Measurements from ENCODE around the gene C1orf185. TPM values are rescaled to one million over a fixed set of nuclear protein-coding genes. Genes with fewer than 3 reads are reported as not detected.
"Not testable (repeated sequence)": the region's sequence is repeated elsewhere in the genome, so short reads cannot be mapped to it uniquely, and the experiment has no call there.

The C1orf185 gene
- total RNA-seq, 1 donor from 2014 or later: not detected

DNA sequence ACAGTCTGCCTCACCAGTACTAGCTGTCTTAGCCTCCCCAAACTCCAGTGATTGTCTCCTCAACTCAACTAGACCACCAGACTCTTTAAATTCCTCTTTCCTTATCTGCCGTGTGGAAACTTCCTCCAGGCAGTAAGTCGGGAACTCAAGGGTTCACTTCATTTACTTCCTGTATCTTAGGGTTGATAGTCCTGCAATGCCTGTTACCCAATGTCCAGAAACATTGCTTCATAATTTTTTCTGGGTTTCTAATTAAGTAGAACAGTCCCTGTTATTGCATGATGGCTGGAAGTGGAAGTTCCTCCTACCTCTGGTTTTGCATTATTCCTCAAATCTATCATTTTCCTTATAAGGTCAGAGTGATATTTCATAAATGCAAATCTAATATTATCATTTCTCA lies 73.2 kb downstream of the C1orf185 start:
- TF ChIP-seq, protein P1, sequence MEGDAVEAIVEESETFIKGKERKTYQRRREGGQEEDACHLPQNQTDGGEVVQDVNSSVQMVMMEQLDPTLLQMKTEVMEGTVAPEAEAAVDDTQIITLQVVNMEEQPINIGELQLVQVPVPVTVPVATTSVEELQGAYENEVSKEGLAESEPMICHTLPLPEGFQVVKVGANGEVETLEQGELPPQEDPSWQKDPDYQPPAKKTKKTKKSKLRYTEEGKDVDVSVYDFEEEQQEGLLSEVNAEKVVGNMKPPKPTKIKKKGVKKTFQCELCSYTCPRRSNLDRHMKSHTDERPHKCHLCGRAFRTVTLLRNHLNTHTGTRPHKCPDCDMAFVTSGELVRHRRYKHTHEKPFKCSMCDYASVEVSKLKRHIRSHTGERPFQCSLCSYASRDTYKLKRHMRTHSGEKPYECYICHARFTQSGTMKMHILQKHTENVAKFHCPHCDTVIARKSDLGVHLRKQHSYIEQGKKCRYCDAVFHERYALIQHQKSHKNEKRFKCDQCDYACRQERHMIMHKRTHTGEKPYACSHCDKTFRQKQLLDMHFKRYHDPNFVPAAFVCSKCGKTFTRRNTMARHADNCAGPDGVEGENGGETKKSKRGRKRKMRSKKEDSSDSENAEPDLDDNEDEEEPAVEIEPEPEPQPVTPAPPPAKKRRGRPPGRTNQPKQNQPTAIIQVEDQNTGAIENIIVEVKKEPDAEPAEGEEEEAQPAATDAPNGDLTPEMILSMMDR (conservative IDR thresholded peaks at IDR 0.05; ENCODE audit: low read depth, low read length): no peak
- no peak overlapping the region for H3K4me3 ChIP-seq (ENCODE audit: low read depth, low read length)
- DNase-seq (ENCODE audit: low read depth): no peak

DNA sequence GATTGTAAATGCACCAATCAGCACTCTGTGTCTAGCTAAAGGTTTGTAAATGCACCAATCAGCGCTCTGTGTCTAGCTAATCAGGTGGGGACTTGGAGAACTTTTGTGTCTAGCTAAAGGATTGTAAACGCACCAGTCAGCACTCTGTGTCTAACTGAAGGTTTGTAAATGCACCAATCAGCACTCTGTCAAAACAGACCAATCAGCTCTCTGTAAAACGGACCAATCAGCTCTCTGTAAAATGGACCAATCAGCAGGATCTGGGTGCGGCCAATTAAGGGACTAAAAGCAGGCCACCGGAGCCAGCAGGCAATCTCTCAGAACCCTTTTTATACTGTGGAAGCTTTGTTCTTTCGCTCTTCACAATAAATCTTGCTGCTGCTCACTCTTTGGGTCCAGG lies 76.0 kb downstream of the C1orf185 start:
- not testable (repeated sequence) for DNase-seq (ENCODE audit: low read depth); H3K4me3 ChIP-seq (ENCODE audit: low read depth, low read length)

DNA sequence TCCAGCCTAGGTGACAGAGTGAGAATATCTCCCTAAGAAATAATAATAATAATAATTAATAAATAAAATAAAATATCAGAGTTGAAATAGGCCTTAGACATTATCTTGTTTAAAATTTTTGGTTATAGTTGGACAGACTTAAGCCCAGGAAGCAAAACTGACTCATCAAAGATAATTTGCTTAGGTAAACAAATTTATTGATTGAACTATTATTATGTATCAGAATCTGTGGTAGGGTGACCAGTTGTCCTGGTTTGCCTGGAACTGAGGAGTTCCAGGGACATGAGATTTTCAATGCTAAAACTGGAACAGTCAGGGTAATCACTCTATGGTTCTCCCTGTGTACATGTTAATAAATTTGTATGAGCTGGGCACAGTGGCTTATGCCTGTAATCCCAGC lies 86.2 kb downstream of the C1orf185 start:
- H3K4me3 ChIP-seq (ENCODE audit: low read depth, low read length): no peak overlapping the region
- no peak for DNase-seq (ENCODE audit: low read depth)
- TF ChIP-seq, protein P1 (conservative IDR thresholded peaks at IDR 0.05; ENCODE audit: low read depth, low read length): no peak

DNA sequence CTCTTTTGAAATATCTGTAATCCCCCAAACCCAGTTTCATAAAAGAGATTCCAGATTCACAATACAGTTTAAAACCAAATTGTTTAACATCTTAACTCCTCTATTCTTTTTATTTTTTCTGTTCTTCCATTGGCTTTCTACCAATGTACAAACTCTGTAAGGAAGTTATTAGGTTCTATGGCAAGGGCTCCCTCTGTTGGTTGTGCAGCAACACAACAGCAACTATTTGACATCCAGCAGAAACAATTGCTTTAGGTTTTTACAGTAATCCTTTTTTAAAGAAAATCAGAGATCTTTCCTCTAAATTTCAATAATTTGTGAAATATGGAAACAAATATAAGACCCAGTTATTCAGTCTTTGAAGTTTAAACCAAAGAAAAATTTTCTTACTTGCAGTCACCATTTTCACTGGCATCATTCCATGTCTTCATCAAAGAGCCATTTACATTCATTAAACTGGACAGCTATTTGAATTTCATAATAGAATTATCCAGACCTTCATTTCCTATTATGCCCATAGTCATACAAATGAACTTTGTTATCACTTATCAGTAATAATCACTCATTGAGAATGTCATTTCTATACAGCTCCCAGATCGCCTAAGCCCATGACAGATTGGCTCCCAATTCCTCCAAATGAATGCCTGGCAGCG lies 87.5 kb downstream of the C1orf185 start:
- TF ChIP-seq, protein P1 (conservative IDR thresholded peaks at IDR 0.05; ENCODE audit: low read depth, low read length): peak; percentile 94
- DNase-seq (ENCODE audit: low read depth): peak; percentile 27
- no peak overlapping the region for H3K4me3 ChIP-seq (ENCODE audit: low read depth, low read length)

DNA sequence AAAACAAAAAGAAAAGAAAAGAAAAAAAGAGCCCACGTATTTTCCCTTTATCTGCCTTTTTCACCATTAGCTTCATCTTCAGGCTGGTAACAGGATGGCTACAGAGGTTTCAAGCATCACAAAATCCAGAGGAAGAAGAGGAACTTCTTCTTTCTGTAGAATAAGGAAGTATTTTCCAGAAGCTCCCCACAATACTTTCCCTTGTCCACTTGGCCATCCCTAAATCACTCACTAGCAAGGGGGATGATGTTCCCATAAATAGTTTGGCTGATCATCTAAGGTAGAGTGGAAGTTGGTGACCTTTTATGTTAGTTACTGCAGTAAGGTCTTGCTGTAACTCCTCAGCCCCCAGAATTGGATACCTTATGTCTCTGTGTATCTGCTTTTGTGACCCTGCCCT lies 88.9 kb downstream of the C1orf185 start:
- DNase-seq (ENCODE audit: low read depth): no peak
- TF ChIP-seq, protein P1 (conservative IDR thresholded peaks at IDR 0.05; ENCODE audit: low read depth, low read length): no peak
- no peak overlapping the region for H3K4me3 ChIP-seq (ENCODE audit: low read depth, low read length)

DNA sequence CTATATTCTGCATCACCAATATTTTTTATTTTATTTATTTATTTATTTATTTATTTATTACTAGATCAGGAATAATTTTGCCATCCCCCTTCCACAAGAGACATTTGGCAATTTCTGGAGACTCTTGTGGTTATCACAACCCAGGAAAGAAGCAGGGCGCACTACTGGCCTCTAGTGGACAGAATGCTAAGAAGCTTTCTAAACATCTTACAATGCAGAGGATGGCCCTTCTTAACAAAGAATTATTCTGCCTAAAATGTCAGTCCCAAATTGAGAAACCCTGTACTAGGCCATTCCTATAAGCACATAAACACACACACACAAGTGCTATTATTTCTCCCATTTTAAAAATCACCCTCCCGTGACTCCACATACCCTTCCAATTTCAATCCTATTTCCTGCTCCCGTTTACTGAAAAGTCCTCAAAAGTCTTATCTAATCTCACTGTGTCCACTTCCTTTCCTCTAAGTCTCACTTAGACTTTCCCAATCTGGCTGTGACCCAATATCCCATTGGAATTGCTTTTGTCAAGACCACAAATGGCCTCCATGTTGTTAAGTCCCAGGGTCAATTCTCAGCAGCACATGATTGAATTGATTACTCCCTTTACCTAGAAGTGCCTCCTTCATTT lies 90.3 kb downstream of the C1orf185 start:
- H3K4me3 ChIP-seq (ENCODE audit: low read depth, low read length): no peak overlapping the region
- TF ChIP-seq, protein P1 (conservative IDR thresholded peaks at IDR 0.05; ENCODE audit: low read depth, low read length): peak; percentile 94
- peak; percentile 10 for DNase-seq (ENCODE audit: low read depth)

DNA sequence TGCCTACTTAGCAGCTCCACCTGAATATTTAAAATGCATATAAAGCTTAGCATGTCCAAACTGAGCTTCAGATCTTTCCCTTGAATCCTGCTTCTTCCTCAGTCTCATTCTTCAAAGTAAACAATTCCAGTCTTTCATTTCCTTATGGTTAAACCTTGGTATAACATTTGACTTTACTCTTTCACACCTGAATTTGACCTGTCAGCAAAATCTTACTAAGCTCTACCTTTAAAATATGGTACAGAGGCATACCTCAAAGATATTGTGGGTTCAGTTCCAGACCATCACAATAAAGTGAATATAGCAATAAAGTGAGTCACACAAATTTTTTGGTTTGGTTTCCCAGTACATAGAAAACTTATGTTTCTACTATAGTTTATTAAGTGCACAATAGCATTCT lies 91.5 kb downstream of the C1orf185 start:
- TF ChIP-seq, protein P1 (conservative IDR thresholded peaks at IDR 0.05; ENCODE audit: low read depth, low read length): no peak
- DNase-seq (ENCODE audit: low read depth): no peak
- H3K4me3 ChIP-seq (ENCODE audit: low read depth, low read length): no peak overlapping the region

Other genes starting within 250 kb of the C1orf185 start
- 52.2 and 54.1 TPM in 2 replicates for gene FAF1, start 142.0 kb upstream of the C1orf185 start, total RNA-seq
- gene CDKN2C, start 132.0 kb upstream of the C1orf185 start, total RNA-seq: 2.8 and 3.0 TPM in 2 replicates
- gene RNF11, start 134.0 kb downstream of the C1orf185 start, total RNA-seq: 54.5 and 81.4 TPM in 2 replicates
- 15.1 and 21.3 TPM in 2 replicates for gene TTC39A, start 228.3 kb downstream of the C1orf185 start, total RNA-seq

Measured in epithelial cell of proximal tubule (primary cell).